Large intestine (tissue), 3 donors: ENCODE measurements around the gene FRMD8. TPM values are rescaled to one million over a fixed set of nuclear protein-coding genes. Genes with fewer than 3 reads are reported as not detected.
"Not testable (repeated sequence)": the region's sequence is repeated elsewhere in the genome, so short reads cannot be mapped to it uniquely, and the experiment has no call there.

Experiments used
- DNase-seq, 2 donors: peaks; one replicate each; pipeline versions ENCODE4 v3.0.0 to v3.0.0-alpha.2; 2013
- H3K27ac ChIP-seq: one replicate; pipeline ENCODE4 v1.5.1; 2013; ENCODE audit warnings: low read length
- H3K27me3 ChIP-seq: 2 replicates; pipeline ENCODE4 v1.6.1; 2013; ENCODE audit warnings: low read length; ENCODE audit not compliant: control insufficient read depth, insufficient read depth
- H3K36me3 ChIP-seq: 2 replicates; pipeline ENCODE4 v1.6.1; 2013; ENCODE audit warnings: low read length; ENCODE audit not compliant: control insufficient read depth, insufficient read depth
- H3K4me1 ChIP-seq: one replicate; pipeline ENCODE4 v1.6.1; 2013; ENCODE audit warnings: low read length; ENCODE audit not compliant: control insufficient read depth, insufficient read depth
- H3K4me3 ChIP-seq: one replicate; pipeline ENCODE4 v1.5.1; 2013; ENCODE audit warnings: low read length
- H3K9me3 ChIP-seq: one replicate; pipeline ENCODE4 v1.6.1; 2013; ENCODE audit warnings: mild to moderate bottlenecking, low read depth, low read length, moderate library complexity; ENCODE audit not compliant: control insufficient read depth
- WGBS: methylation state at CpG from one replicate; pipeline ENCODE4 v1.1.5; 2013; ENCODE audit warnings: low lambda C conversion rate; ENCODE audit not compliant: insufficient coverage; 5-methylcytosine and 5-hydroxymethylcytosine counted together
- polyA plus RNA-seq: library from polyadenylated mRNA; unstranded; fragments of 120-200 nt; gene quantifications from one replicate; pipeline ENCODE4 v1.2.1, GENCODE V29; 2013

Gene FRMD8
- polyA plus RNA-seq, 1 donor = 23.5 TPM

GRCh38 chr11:65413077-65413664 is 26.7 kb downstream of the FRMD8 start:
- not testable (repeated sequence) for H3K9me3 ChIP-seq, H3K27ac ChIP-seq, DNase-seq, H3K27me3 ChIP-seq, H3K4me3 ChIP-seq
- WGBS = no CpG with 5 or more reads among the region's 15 CpGs
- Histone ChIP-seq H3K36me3 (peaks cover 37% of the 10 kb centered on the region), H3K4me1 (peaks cover 30% of the 10 kb centered on the region)

- Histone ChIP-seq H3K9me3 (peaks cover 5% of the 10 kb centered on the region), H3K27ac (no peak overlapping the region), H3K27me3 (no peaks in the 10 kb centered on the region), H3K4me3 (no peak overlapping the region), H3K4me1 (peaks cover 48% of the 10 kb centered on the region), H3K36me3 (peaks cover 25% of the 10 kb centered on the region)
- DNase-seq = no peak
- WGBS = 100% methylated on average over 1 of the region's 11 CpGs
Observed at GRCh38 chr11:65414776-65415498, 28.5 kb downstream of the FRMD8 start.

GRCh38 chr11:65415499-65416340 is 29.3 kb downstream of the FRMD8 start:
- no peaks in the 10 kb centered on the region for H3K27me3 ChIP-seq
- peak in 1 of 2 donors; percentile 78 for DNase-seq
- H3K36me3 ChIP-seq = peaks cover 24% of the 10 kb centered on the region
- WGBS = no CpG with 5 or more reads among the region's 11 CpGs
- no peak overlapping the region for H3K27ac ChIP-seq
- peaks cover 5% of the 10 kb centered on the region for H3K9me3 ChIP-seq
- H3K4me3 ChIP-seq = peak overlapping the region; percentile 21
- peaks cover 56% of the 10 kb centered on the region for H3K4me1 ChIP-seq

GRCh38 chr11:65416341-65416824 is 29.9 kb downstream of the FRMD8 start:
- Histone ChIP-seq H3K27ac (peak overlapping the region; percentile 100), H3K4me1 (peaks cover 62% of the 10 kb centered on the region), H3K36me3 (peaks cover 18% of the 10 kb centered on the region), H3K27me3 (no peaks in the 10 kb centered on the region), H3K9me3 (peaks cover under 1% of the 10 kb centered on the region), H3K4me3 (peak overlapping the region; percentile 21)
- DNase-seq = peak; percentile 84 to 88
- WGBS = no CpG with 5 or more reads among the region's 18 CpGs

- no peak overlapping the region for H3K4me3 ChIP-seq
- peak in 1 of 2 donors; percentile 35 for DNase-seq
Observed at GRCh38 chr11:65416841-65417701, 30.6 kb downstream of the FRMD8 start.

GRCh38 chr11:65417702-65418430 is 31.4 kb downstream of the FRMD8 start:
- DNase-seq = peak in 1 of 2 donors; percentile 60
- H3K9me3 ChIP-seq = no peaks in the 10 kb centered on the region
- H3K27me3 ChIP-seq = no peaks in the 10 kb centered on the region
- peaks cover 67% of the 10 kb centered on the region for H3K4me1 ChIP-seq
- peak overlapping the region; percentile 100 for H3K27ac ChIP-seq
- H3K4me3 ChIP-seq = no peak overlapping the region
- no CpG with 5 or more reads among the region's 19 CpGs for WGBS
- H3K36me3 ChIP-seq = peaks cover 7% of the 10 kb centered on the region

More at GRCh38 chr11:65416841-65417701, 30.6 kb downstream of the FRMD8 start:
- Histone ChIP-seq H3K27me3 (no peaks in the 10 kb centered on the region), H3K4me1 (peaks cover 67% of the 10 kb centered on the region), H3K36me3 (peaks cover 11% of the 10 kb centered on the region), H3K27ac (peak overlapping the region; percentile 100), H3K9me3 (no peaks in the 10 kb centered on the region)
- WGBS = no CpG with 5 or more reads among the region's 14 CpGs

GRCh38 chr11:65418431-65418680 is 31.9 kb downstream of the FRMD8 start:
- Histone ChIP-seq H3K9me3 (no peaks in the 10 kb centered on the region), H3K4me3 (no peak overlapping the region), H3K27ac (peak overlapping the region; percentile 100), H3K4me1 (peaks cover 67% of the 10 kb centered on the region), H3K27me3 (no peaks in the 10 kb centered on the region), H3K36me3 (peaks cover 7% of the 10 kb centered on the region)
- WGBS = no CpG with 5 or more reads among the region's 4 CpGs
- no peak for DNase-seq

- peak; percentile 96 to 98 for DNase-seq
- WGBS = no CpG with 5 or more reads among the region's 15 CpGs
- peaks cover 67% of the 10 kb centered on the region for H3K4me1 ChIP-seq
- peak overlapping the region; percentile 19 for H3K4me3 ChIP-seq
- no peaks in the 10 kb centered on the region for H3K27me3 ChIP-seq
- H3K27ac ChIP-seq = peak overlapping the region; percentile 100
- H3K9me3 ChIP-seq = no peaks in the 10 kb centered on the region
- peaks cover 2% of the 10 kb centered on the region for H3K36me3 ChIP-seq
Observed at GRCh38 chr11:65418681-65419459, 32.4 kb downstream of the FRMD8 start.

- Histone ChIP-seq H3K4me1 (peaks cover 67% of the 10 kb centered on the region), H3K36me3 (no peaks in the 10 kb centered on the region), H3K4me3 (peak overlapping the region; percentile 19), H3K9me3 (no peaks in the 10 kb centered on the region), H3K27ac (peak overlapping the region; percentile 100), H3K27me3 (no peaks in the 10 kb centered on the region)
- WGBS = no CpG with 5 or more reads among the region's 7 CpGs
- no peak for DNase-seq
Observed at GRCh38 chr11:65419460-65419771, 33.0 kb downstream of the FRMD8 start.
